ENCODE measurements around the gene UBE2L3. TPM values are rescaled to one million over a fixed set of nuclear protein-coding genes. Genes with fewer than 3 reads are reported as not detected.
"Not testable (repeated sequence)": the region's sequence is repeated elsewhere in the genome, so short reads cannot be mapped to it uniquely, and the experiment has no call there.

UBE2L3 gene
- total RNA-seq, 1 donor from 2014 or later, result 39.8 TPM

- POLR2A ChIA-PET, result no interaction called here
- Mint-ChIP-seq H3K4me3 (no peak overlapping the region), H3K9me3 (no peaks in the 10 kb centered on the region), H3K27me3 (no peaks in the 10 kb centered on the region), H3K36me3 (ENCODE audit: low read depth) (peaks cover 46% of the 10 kb centered on the region), H3K27ac (no peak overlapping the region), H3K4me1 (peaks cover 26% of the 10 kb centered on the region)
- no peak for TF ChIP-seq CTCF (IDR thresholded peaks at IDR 0.05)
- DNase-seq (no peak), ATAC-seq (ENCODE audit: low read depth) (no peak)
- intact Hi-C loops (cut with micrococcal nuclease), result no loop called here
- CTCF ChIA-PET, result no interaction called here
Observed at GRCh38 chr22:21599053-21599893, 31.8 kb downstream of the UBE2L3 start.

GRCh38 chr22:21602579-21602978 is 35.1 kb downstream of the UBE2L3 start:
- ChIA-PET POLR2A (interaction anchor here (1.1 kb wide), 1 partner anchor 12 kb away, joined by 4 read pairs; no protein-coding TSS in a partner anchor), CTCF (no interaction called here)
- Mint-ChIP-seq H3K9me3 (no peaks in the 10 kb centered on the region), H3K27me3 (no peaks in the 10 kb centered on the region), H3K27ac (peak overlapping the region; percentile 31), H3K4me3 (no peak overlapping the region), H3K36me3 (ENCODE audit: low read depth) (peaks cover 25% of the 10 kb centered on the region), H3K4me1 (peaks cover 35% of the 10 kb centered on the region)
- intact Hi-C loops (cut with micrococcal nuclease), result no loop called here
- ATAC-seq (ENCODE audit: low read depth) (no peak), DNase-seq (no peak)
- TF ChIP-seq CTCF (IDR thresholded peaks at IDR 0.05), result no peak

- DNase-seq (no peak), ATAC-seq (ENCODE audit: low read depth) (no peak)
- Mint-ChIP-seq H3K36me3 (ENCODE audit: low read depth) (peaks cover 21% of the 10 kb centered on the region), H3K27me3 (no peaks in the 10 kb centered on the region), H3K27ac (no peak overlapping the region), H3K4me3 (no peak overlapping the region), H3K4me1 (peaks cover 31% of the 10 kb centered on the region), H3K9me3 (no peaks in the 10 kb centered on the region)
- CTCF ChIA-PET, result no interaction called here
- no peak for TF ChIP-seq CTCF (IDR thresholded peaks at IDR 0.05)
- POLR2A ChIA-PET, result interaction anchor here (0.7 kb wide), 1 partner anchor 14 kb away, joined by 3 read pairs; no protein-coding TSS in a partner anchor
- intact Hi-C loops (cut with micrococcal nuclease), result no loop called here
Observed at GRCh38 chr22:21603973-21604372, 36.5 kb downstream of the UBE2L3 start.

GRCh38 chr22:21605887-21606564 is 38.5 kb downstream of the UBE2L3 start:
- no peak for TF ChIP-seq CTCF (IDR thresholded peaks at IDR 0.05)
- H3K27ac Mint-ChIP-seq, result no peak overlapping the region

GRCh38 chr22:21606775-21607174 is 39.3 kb downstream of the UBE2L3 start:
- Mint-ChIP-seq H3K4me1 (peaks cover 28% of the 10 kb centered on the region), H3K36me3 (ENCODE audit: low read depth) (peaks cover 33% of the 10 kb centered on the region), H3K27me3 (no peaks in the 10 kb centered on the region), H3K27ac (no peak overlapping the region), H3K4me3 (no peak overlapping the region), H3K9me3 (no peaks in the 10 kb centered on the region)
- ATAC-seq (ENCODE audit: low read depth), result no peak
- TF ChIP-seq CTCF (IDR thresholded peaks at IDR 0.05), result no peak
- no peak for DNase-seq
- intact Hi-C loops (cut with micrococcal nuclease), result no loop called here
- ChIA-PET POLR2A (no interaction called here), CTCF (no interaction called here)

More at GRCh38 chr22:21605887-21606564, 38.5 kb downstream of the UBE2L3 start:
- intact Hi-C loops (cut with micrococcal nuclease), result no loop called here
- H3K4me3 Mint-ChIP-seq, result no peak overlapping the region
- ATAC-seq (ENCODE audit: low read depth), result no peak
- CTCF ChIA-PET, result no interaction called here
- POLR2A ChIA-PET, result interaction anchor here (0.6 kb wide), 1 partner anchor 8 kb away, joined by 4 read pairs; no protein-coding TSS in a partner anchor
- H3K4me1 Mint-ChIP-seq, result peaks cover 24% of the 10 kb centered on the region
- DNase-seq, result no peak
- no peaks in the 10 kb centered on the region for H3K9me3 Mint-ChIP-seq
- H3K36me3 Mint-ChIP-seq (ENCODE audit: low read depth), result peaks cover 25% of the 10 kb centered on the region
- H3K27me3 Mint-ChIP-seq, result no peaks in the 10 kb centered on the region

GRCh38 chr22:21609556-21610157 is 42.1 kb downstream of the UBE2L3 start:
- H3K4me3 Mint-ChIP-seq; H3K27ac Mint-ChIP-seq; ATAC-seq (ENCODE audit: low read depth); intact Hi-C loops (cut with micrococcal nuclease); POLR2A ChIA-PET; H3K27me3 Mint-ChIP-seq; DNase-seq; H3K9me3 Mint-ChIP-seq: not testable (repeated sequence)
- CTCF ChIA-PET, result interaction anchor here (1.4 kb wide), 1 partner anchor 20 kb away, joined by 3 read pairs; no protein-coding TSS in a partner anchor
- H3K4me1 Mint-ChIP-seq, result peaks cover 35% of the 10 kb centered on the region
- H3K36me3 Mint-ChIP-seq (ENCODE audit: low read depth), result peaks cover 48% of the 10 kb centered on the region

All from activated B cell treated with CpG ODN at 0.5 μM for 24 hours (primary cell).